WTC11 (cell line): ENCODE data around the gene MAPK12. TPM values are rescaled to one million over a fixed set of nuclear protein-coding genes. Genes with fewer than 3 reads are reported as not detected.

Source experiments
- ATAC-seq: fragments of 200-7000 bp; cut with Tn5 transposase; 2 replicates; pipeline ENCODE4 v1.10.0; 2021; ENCODE audit warnings: mild to moderate bottlenecking, moderate library complexity
- CTCF ChIA-PET: fragments of 300-600 bp; sonication (Branson Sonifier 250); formaldehyde crosslinking; loops from one replicate; lab custom pipeline; 2021; ENCODE audit warnings: antibody characterized with exemption; lab: Charles Lee
- POLR2A ChIA-PET: fragments of 350-600 bp; sonication (Branson Sonifier 250); formaldehyde crosslinking; loops from one replicate; lab custom pipeline; 2021; ENCODE audit warnings: antibody characterized with exemption; lab: Charles Lee
- DNase-seq: peaks from one replicate; pipeline ENCODE4 v3.0.0; 2021; ENCODE audit warnings: low spot score
- H3K27ac Mint-ChIP-seq: 2 replicates; pipeline ENCODE4 v1.8.0; 2021; ENCODE audit warnings: mixed read lengths
- H3K27me3 Mint-ChIP-seq: 2 replicates; pipeline ENCODE4 v1.8.0; 2021; ENCODE audit warnings: low read depth, mild to moderate bottlenecking, moderate library complexity, mixed read lengths
- H3K36me3 Mint-ChIP-seq: 2 replicates; pipeline ENCODE4 v1.8.0; 2021; ENCODE audit warnings: mixed read lengths
- H3K4me1 Mint-ChIP-seq: 2 replicates; pipeline ENCODE4 v1.8.0; 2022; ENCODE audit warnings: mixed read lengths
- H3K4me3 Mint-ChIP-seq: 2 replicates; pipeline ENCODE4 v1.8.0; 2021; ENCODE audit warnings: mild to moderate bottlenecking, moderate library complexity, mixed read lengths
- H3K9me3 Mint-ChIP-seq: 2 replicates; pipeline ENCODE4 v1.8.0; 2021; ENCODE audit warnings: mixed read lengths
- CTCF ChIP-seq: fragments of 200-600 bp; IDR thresholded peaks from 2 replicates; pipeline ENCODE4 v1.8.0; 2022; ENCODE audit warnings: antibody characterized with exemption
- E2F5 ChIP-seq: sonication (generic); formaldehyde crosslinking; IDR thresholded peaks from 2 replicates; pipeline ENCODE4 v1.8.1; 2022; ENCODE audit warnings: mild to moderate bottlenecking, moderate library complexity, missing genetic modification reagents
- ESRRA ChIP-seq: sonication (generic); formaldehyde crosslinking; IDR thresholded peaks from 2 replicates; pipeline ENCODE4 v1.8.1; 2022; ENCODE audit warnings: mild to moderate bottlenecking, missing genetic modification reagents, borderline replicate concordance
- FOXP1 ChIP-seq: sonication (generic); formaldehyde crosslinking; IDR thresholded peaks from 2 replicates; pipeline ENCODE4 v1.8.0; 2022; ENCODE audit warnings: missing genetic modification reagents, mild to moderate bottlenecking, moderate library complexity, borderline replicate concordance
- HMGXB4 ChIP-seq: sonication (generic); formaldehyde crosslinking; IDR thresholded peaks from 2 replicates; pipeline ENCODE4 v1.8.1; 2023; ENCODE audit warnings: mild to moderate bottlenecking, moderate library complexity, missing genetic modification reagents
- MYBL2 ChIP-seq: sonication (generic); formaldehyde crosslinking; IDR thresholded peaks from 2 replicates; pipeline ENCODE4 v1.8.1; 2023; ENCODE audit warnings: mild to moderate bottlenecking, moderate library complexity, missing genetic modification reagents
- NR2C2 ChIP-seq: sonication (generic); formaldehyde crosslinking; IDR thresholded peaks from 2 replicates; pipeline ENCODE4 v1.8.0; 2022; ENCODE audit warnings: mild to moderate bottlenecking, missing genetic modification reagents
- RORB ChIP-seq: fragments of 250-450 bp; sonication (Bioruptor Pico); IDR thresholded peaks from 2 replicates; pipeline ENCODE4 v1.9.0; 2021; ENCODE audit warnings: mild to moderate bottlenecking
- TEAD4 ChIP-seq: sonication (generic); formaldehyde crosslinking; IDR thresholded peaks from 2 replicates; pipeline ENCODE4 v1.8.0; 2022; ENCODE audit warnings: mild to moderate bottlenecking, missing genetic modification reagents
- USF2 ChIP-seq: sonication (generic); formaldehyde crosslinking; IDR thresholded peaks from 2 replicates; pipeline ENCODE4 v1.8.1; 2023; ENCODE audit warnings: mild to moderate bottlenecking, missing genetic modification reagents, moderate library complexity
- ZBTB43 ChIP-seq: sonication (generic); formaldehyde crosslinking; IDR thresholded peaks from 2 replicates; pipeline ENCODE4 v1.8.1; 2023; ENCODE audit warnings: mild to moderate bottlenecking, missing genetic modification reagents
- ZNF121 ChIP-seq: sonication (generic); formaldehyde crosslinking; IDR thresholded peaks from 2 replicates; pipeline ENCODE4 v1.8.0; 2023; ENCODE audit warnings: missing genetic modification reagents
- ZNF219 ChIP-seq: sonication (generic); formaldehyde crosslinking; IDR thresholded peaks from 2 replicates; pipeline ENCODE4 v1.8.0; 2023; ENCODE audit warnings: missing genetic modification reagents, mild to moderate bottlenecking, borderline replicate concordance
- ZNF232 ChIP-seq: sonication (generic); formaldehyde crosslinking; IDR thresholded peaks from 2 replicates; pipeline ENCODE4 v1.8.0; 2022; ENCODE audit warnings: mild to moderate bottlenecking, missing genetic modification reagents
- ZNF423 ChIP-seq: fragments of 250-450 bp; sonication (Bioruptor Pico); IDR thresholded peaks from 2 replicates; pipeline ENCODE4 v2.1.2; 2022; ENCODE audit warnings: mild to moderate bottlenecking, moderate library complexity
- total RNA-seq: library from RNA; stranded (reverse); gene quantifications from 3 replicates; pipeline ENCODE4 v1.2.3, GENCODE V29; 2021

The MAPK12 gene
- total RNA-seq, 1 experiment from 2014 or later, result 31.0 TPM

GRCh38 chr22:50238755-50239154 is 22.7 kb downstream of the MAPK12 start:
- ATAC-seq (no peak), DNase-seq (no peak)
- H3K9me3 Mint-ChIP-seq, result peaks cover 11% of the 10 kb centered on the region
- ChIA-PET POLR2A (no interaction called here), CTCF (interaction anchor here (0.6 to 2.5 kb wide), 4 partner anchors 15 to 90 kb away, joined by 3 to 7 read pairs (median 4); no protein-coding TSS in a partner anchor)
- H3K27me3 Mint-ChIP-seq, result no peaks in the 10 kb centered on the region
- peaks cover 10% of the 10 kb centered on the region for H3K36me3 Mint-ChIP-seq
- peaks cover 10% of the 10 kb centered on the region for H3K4me1 Mint-ChIP-seq
- no peak overlapping the region for H3K4me3 Mint-ChIP-seq
- no peak overlapping the region for H3K27ac Mint-ChIP-seq
- TF ChIP-seq ZNF219 (CRISPR knock-in tag), result no peak
- TF ChIP-seq E2F5, result no peak
- TF ChIP-seq HMGXB4 (CRISPR knock-in tag), result no peak
- TF ChIP-seq ESRRA, result no peak
- no peak for TF ChIP-seq ZBTB43 (CRISPR knock-in tag)
- TF ChIP-seq MYBL2 (CRISPR knock-in tag), result no peak
- no peak for TF ChIP-seq NR2C2
- no peak for TF ChIP-seq FOXP1 (CRISPR knock-in tag)
- no peak for TF ChIP-seq RORB (CRISPR knock-in tag)
- TF ChIP-seq TEAD4 (CRISPR knock-in tag), result no peak
- no peak for TF ChIP-seq ZNF121 (CRISPR knock-in tag)

- TF ChIP-seq ZNF423, result peak; percentile 79
- TF ChIP-seq NR2C2, result no peak
- peak; percentile 17; the same call in 1 of the 2 replicates for TF ChIP-seq CTCF
- TF ChIP-seq E2F5, result no peak
- no peak for TF ChIP-seq USF2 (CRISPR knock-in tag)
- no peak for TF ChIP-seq ZNF232
- TF ChIP-seq, all 79 proteins: peak for 2
- ChIA-PET POLR2A (no interaction called here), CTCF (interaction anchor here (0.6 to 2.5 kb wide), 22 partner anchors 9 to 178 kb away, joined by 3 to 15 read pairs (median 4); partner anchors contain the start of genes DENND6B and PANX2)
- no peaks in the 10 kb centered on the region for H3K27me3 Mint-ChIP-seq
- H3K27ac Mint-ChIP-seq, result no peak overlapping the region
- H3K9me3 Mint-ChIP-seq, result peaks cover 11% of the 10 kb centered on the region
- peaks cover 12% of the 10 kb centered on the region for H3K36me3 Mint-ChIP-seq
- no peak overlapping the region for H3K4me3 Mint-ChIP-seq
- H3K4me1 Mint-ChIP-seq, result no peaks in the 10 kb centered on the region; the same call in 1 of the 2 replicates
- DNase-seq (no peak), ATAC-seq (peak; percentile 16; the same call in 1 of the 2 replicates)
Measured at GRCh38 chr22:50236731-50237409, 24.6 kb downstream of the MAPK12 start.
